Glomerular visceral epithelial cell (primary cell): ENCODE data around the gene FAM9C.
A peak's percentile ranks its signal among the peaks of the same experiment; 100 is the strongest.
"Not testable (repeated sequence)": the region's sequence is repeated elsewhere in the genome, so short reads cannot be mapped to it uniquely, and the experiment has no call there.

ENCODE experiments used
- DNase-seq: peaks from one replicate; pipeline ENCODE4 v3.0.0-alpha.2; 2016; ENCODE audit errors: extremely low spot score

The FAM9C gene

DNA sequence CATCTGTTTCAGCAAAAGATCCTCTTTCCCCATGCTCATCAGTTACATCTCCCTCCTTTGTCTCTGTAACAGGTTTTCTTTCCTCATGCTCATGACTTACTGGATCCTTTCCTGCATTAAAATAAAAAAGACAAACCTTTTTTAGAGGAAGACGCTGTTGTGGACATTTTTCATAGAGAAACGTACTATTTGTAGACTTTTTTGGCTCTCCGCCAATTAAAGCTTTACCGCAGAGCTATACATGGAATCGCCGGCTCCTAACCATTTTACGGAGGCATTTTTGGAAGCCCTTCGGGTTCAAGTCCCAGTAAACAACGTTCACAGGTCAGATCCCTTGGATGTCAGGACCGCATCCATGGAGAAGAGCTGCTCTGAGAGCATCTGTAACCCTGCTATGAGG, 1.3 kb downstream of the FAM9C start:
- no peak for DNase-seq

DNA sequence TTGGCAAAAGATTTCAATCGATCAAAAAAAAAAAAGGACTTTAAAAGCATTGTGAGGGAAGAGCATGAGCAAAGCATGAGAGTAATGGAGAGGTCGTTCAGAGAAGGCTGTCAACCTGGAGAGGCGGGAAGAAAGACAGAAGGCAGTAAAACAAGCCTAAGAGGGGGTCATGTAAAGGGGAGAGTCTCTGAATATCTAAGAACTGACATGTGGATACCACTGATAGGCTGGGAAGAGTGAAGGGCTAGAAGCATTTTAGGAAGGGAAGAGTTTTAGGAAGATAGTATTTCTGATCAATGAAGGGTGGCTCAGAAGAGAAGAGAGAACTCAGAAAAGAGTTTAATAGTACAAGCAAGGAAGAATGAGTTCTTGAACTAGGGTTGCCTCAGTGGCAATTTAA, 7.5 kb downstream of the FAM9C start:
- DNase-seq = no peak

DNA sequence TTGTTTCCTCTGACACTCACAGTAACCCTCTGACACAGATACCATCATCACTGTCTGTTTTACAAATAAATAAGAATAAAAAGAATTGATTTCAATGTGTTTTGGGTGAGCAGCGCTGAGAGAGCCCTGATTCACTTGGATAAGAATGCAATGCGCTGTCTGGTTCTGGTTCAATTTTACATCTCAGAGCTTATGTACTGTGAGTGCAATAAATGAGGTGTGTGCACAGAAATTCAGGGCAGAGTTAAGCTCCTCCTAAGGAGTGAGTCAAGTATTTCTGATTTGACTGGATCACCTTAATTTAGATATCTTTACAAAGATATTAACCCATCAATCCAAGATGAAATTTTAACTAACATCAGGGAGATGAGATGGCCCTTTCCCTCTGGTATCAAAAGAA, 11.2 kb downstream of the FAM9C start:
- DNase-seq = no peak

DNA sequence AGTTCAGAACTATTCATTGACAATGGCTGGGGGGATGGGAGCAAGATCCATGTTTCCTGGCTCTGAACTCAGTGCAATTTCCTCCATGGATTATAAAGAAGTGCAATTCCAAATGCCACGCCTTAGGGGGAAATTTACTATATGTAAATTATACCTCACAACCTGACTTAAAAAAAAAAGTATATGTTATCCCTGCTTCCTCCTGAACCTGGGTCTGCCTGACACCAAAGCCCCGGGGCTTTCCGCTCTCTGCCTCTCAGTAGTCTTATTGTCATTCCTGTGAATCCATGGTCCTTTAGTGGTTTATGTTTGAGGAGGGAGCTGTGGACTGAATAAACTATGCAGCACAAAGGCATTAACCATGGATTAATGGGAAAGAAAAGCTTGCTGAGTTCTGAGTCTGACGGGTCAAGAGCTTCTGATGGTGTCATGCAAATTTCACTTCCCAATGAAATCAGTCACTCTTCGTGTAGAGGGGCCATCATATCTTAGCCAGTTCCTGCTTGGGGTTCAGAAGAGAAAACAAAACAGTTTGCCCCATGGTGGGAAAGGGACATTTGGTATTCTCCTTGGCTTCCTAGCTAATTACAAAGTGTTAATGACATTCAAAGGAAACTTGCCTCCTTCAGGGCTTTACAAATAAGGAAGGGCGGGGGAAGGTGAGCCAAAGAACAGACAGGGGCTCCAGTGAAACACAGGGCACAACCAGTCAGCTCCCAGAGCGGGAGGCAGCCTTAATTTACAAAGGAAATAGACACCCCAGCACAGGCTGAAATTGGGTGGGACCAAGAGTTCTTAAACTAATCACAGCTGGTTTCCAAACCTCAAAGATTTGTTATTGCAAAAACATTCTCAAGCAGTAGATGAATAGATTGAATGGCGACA, 14.3 kb downstream of the FAM9C start:
- peak; percentile 23 for DNase-seq

DNA sequence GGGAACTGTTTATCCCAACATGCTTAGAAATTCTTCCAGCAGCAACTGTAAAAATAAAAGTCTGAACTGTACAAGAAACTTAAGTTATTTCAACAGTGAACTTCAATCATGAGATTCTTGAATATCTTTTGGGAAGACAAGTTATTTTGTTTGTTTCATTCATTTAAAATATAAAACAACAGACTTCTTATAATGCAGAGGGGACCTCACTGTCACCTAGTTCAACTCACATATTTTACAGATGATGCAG, 14.9 kb downstream of the FAM9C start:
- DNase-seq = no peak

DNA sequence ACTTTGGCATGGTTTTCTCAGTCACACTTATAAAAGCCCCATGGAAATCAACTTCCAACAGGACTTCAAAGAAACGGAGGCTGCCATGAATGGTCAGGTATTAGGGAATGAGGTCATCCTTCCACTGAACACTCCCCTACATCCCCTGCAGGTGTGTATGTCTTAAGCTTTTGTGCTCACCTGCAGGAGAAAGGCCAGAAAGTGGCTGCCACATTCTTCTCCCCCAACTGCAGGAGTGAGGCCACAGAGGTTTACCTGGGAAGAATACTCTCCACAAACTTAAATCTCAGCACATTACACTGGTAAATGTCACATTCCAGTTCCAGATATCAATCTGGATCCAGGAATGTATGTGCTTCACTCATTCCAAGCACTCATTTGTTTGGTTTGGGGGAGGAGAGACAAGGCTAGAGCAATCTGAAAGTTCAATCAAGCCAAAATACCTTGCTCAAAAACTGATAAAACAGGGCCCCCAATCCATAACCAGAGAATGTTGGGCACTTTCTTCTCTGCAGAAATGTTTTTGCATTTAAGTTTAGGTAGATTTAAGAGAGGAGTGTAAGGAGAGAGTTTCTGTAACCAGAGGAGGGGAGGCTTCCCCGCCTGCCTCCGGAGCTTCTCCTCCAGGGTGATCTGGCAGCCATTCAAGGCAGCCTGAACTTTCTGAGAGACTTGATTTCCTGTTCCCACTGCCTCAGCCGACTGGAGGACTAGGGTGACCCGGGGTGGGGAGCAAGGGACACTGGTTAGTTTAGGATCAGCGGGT, 15.4 kb downstream of the FAM9C start:
- peak; percentile 34 for DNase-seq

DNA sequence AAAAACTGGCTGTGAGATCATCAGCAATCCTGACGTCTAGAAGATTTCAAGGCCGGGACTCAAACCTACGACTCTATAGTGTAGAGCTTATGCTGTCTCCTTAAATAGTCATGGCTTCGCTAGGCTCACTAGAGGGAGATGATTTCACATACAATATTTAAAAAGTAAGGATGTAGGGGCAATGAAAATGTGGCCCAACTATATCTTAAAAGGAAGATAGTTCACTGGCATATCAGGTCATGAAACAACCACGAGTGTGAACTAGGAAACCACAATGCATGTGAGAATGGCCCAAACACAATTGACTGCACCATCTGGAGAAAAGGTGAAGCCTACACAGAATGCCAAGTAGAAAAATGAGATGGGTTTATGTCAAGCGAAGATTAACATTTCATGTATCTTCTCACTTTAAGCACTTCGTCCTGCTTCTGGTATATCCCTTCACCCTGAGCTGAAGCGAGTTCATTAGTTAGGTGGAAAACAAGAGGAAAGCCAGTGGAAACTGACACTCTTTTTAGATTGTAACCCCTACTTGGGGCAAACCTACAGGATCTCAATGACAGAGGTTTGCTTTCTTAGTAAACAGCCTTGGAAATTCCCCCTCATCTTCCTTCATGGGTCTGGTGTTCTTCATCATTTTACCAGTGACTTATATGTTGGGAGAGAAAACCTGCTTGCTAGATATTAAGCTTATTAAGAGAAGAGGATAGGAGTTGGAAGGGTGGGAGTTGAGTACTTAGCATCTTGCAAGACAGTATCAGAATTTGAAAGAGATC, 17.4 kb downstream of the FAM9C start:
- no peak for DNase-seq

DNA sequence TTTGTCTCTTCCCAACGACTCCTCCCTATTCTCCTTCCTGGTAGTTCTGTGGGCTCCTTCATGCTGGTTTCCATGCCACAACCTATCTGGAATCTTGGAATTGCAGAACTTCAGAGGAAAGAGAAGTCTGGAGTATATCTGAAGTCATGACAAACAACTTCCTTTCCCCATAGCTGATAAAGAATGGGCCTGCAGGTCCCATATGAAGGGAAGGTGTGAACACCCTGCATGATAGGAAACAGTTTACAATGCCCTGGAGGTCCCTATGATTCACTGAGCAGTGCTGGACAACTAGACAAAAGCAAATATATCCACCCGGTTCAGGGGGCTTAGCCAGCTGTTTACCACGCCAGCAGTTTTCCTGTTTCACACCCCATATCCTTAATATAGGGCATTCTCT, 19.4 kb downstream of the FAM9C start:
- no peak for DNase-seq

DNA sequence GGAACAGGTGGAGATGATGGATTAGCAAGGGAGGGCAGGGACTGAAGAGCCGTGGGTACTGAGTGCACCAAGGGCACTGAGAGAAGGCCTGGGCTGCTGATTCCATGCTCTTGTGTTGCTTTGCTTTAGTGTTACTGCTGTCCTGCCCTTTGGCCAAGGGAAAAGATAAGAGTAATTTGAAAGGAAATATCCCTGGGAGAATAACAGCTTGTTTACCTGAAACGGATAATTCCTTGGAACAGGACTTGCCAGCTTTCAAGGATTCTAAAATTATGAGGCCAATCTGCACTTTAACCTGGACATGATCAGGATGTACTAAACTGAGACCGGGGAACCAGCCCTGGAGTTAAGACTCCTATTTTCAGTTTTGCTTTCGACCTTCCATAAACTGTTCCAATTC, 20.4 kb downstream of the FAM9C start:
- no peak for DNase-seq

DNA sequence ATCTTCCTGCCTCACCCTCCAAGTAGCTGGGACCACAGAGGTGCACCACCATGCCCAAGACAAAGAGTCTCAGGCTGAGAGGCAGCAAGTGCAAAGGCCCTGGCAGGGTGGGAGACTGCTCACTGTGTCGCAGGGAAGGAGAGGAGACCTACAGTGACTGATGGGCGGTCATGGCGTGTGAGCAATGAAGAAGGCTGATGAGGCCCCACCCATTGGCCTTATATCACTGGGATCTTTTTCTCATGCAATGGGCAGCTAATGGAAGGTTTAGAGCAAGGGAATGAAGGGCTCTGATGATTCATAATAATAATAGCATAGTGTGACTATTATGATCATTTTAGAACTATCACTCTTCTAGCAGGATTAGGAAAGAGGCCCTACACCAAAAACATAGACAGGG, 20.9 kb downstream of the FAM9C start:
- no peak for DNase-seq

DNA sequence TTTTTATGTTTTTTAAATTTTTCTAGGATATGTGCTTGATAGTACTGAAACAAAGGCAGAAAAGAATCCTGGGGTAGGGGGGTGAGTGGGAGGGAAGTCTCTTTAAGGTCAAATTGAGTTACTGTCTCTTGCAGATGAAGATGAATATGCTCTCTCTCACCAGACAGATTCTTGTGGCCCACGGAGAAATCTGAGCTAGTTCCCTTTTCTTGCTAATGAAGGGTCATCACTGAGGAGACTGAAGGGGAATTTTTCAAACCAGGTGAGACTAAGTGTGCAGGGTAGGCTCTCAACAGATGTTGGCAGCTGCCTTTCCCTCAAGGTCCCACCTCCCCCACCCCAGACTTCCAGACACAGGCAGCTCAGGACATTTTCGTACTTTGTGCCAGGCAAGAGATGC, 21.5 kb downstream of the FAM9C start:
- DNase-seq = no peak

DNA sequence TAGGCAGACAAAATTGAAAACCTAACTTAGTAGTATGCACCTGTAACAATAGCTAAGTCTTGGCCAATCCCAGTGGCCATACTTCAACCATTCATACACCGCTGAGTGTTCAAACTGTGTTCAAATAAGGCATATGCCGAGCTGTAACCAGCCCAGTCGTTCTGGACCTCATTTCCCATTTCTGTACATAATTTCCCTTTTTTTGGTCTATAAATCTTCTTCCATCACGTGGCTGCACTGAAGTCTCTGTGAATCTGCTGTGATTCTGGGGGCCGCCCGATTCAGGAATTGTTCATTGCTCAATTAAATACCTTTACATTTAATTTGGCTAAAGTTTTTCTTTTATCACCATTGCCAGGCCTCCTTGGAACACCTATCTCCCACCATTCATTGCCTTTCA, 27.7 kb downstream of the FAM9C start:
- not testable (repeated sequence) for DNase-seq

DNA sequence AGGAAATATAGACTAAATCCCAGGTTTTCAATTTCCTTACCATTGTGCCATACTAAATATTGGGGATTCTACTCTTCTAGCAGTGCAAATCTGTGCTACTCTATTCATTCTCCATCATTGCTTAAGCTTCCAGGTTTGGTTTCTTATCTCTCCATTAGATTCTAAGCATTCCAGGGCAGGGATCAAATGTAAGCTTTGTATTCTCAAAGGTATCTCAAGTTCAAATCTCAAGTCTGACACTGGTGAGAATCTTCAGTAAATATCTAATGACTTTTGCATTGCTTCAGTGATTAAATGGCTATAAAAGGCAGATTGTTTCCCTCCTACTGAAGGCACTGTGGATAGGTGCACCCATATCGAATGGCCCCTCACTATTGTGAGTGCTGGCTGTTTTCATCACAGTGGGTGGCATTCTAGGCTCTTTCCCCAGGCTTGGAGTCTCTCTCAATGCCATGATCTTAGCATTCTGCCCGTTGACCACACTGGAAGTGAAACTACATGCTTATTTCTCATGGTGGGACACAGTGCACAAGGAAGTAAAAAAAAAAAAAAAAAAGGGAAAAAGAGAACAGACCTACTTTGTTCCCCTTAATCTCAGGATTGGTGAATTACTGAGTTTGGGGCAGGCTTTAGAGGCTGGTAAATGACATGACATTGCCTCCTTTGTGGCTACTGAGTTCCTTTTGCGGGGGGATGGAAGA, 28.7 kb downstream of the FAM9C start:
- no peak for DNase-seq

DNA sequence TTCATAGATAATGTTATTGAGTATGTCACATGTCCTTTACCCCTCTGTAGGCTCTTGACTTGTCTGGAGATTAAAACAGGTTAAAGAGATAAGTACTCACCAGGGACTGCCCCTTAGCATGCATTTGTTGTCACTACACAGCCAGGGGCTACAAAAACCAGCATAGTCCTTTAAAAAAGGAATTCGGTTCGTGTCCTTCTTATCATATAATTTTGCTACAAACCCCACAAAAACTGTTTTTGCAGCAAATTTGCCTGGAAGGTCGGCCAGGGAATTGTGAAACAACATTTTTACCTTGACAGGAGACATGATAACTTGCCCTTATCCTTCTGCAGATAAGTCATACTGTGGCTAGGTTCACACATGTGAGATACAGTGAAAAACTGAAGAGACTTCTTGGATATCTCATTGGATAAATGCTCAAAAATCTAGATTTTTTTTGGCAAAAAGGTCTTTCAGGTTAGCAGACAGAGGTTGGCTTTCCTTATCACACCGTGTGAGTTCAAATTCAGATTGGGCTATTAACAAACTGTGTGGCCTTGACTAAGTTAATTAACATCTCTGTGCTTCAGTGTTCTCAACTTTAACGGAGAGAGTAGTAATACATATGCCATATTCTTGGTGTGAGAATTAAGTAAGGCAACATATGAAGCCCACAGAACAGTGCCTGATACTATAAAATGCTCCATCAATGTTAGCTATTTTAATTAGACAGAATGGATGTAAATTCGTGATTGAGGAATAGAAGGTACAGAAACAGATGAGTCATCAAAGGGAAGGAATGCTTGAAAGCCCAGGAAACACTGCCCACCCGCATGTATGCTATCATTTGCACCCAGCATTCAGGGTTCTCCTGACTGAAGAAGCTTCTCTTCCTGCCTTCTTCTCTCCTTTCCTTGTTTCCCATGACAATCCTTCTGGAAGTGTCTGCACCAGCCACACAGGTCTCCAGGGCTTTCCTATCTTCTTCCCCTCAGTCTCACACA, 30.0 kb downstream of the FAM9C start:
- DNase-seq = peak; percentile 1

DNA sequence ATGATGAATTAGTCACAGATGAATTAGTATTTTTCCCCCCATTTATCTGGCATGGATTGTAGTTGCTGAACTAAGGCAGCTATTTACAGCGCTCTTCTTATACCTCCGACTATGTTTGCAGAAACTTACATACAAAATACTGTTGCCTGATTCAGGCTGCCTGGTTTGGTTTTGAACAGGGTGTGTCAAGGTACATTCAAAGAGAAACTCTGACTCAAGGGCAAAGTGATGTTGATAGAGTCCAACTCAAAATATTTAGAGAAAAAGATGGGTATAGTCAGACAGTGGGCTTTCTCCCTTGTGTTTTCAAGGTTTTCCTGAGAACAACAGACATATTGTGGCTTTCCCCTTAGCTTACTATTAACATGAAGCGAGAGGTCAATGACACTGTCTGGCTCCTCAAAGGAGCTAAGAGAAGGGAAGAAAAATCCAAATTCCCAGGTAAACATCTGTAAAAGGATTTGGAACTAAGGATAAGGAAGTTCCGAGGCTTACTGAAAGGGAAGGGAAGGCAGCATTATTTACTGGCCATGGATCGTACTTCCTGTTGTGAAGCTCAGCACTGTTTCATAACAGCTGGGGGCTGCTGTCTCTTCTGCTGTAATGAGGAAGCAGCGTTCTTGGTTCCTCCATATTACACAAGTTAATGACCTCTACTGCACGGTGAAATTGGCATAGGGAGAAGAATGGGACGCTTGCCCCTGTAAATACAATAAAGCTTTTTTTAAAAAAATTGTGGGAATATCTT, 30.9 kb downstream of the FAM9C start:
- no peak for DNase-seq

DNA sequence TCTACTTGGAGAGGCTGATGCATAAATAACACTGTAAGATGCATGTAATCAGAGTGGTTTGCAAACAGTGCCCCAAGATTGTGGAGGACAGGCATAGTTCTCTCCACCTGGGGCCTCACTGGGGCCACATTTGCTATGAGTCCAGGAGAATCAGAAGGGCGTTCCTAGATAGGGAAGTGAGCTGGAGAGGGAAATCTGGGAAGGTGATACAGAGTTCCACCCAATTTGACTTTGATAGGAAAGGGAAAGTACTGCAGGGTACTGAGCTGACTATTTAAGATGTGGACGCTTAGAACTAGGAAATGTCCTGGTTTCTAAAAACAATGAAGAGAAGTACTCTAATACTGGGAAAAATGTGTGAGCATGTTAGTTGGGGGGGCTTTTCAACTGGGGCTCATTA, 33.9 kb downstream of the FAM9C start:
- no peak for DNase-seq

DNA sequence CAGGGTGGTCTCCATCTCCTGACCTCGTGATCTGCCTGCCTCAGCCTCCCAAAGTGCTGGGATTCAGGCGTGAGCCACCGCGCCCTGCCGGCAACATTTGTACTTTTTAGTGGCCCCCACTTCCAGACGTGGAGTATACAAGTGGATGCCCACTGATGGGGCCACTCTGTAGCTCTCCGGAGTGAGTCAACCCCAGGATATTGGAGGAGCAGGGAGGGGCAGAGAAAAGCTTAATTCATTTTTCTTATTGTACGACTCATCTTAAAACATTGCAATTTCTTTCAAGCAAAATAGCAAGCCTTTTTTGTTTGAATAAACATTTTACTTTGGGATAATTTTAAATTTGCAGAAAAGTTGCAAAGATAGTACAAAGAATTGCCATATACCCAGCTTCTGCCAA, 34.6 kb downstream of the FAM9C start:
- DNase-seq = no peak

DNA sequence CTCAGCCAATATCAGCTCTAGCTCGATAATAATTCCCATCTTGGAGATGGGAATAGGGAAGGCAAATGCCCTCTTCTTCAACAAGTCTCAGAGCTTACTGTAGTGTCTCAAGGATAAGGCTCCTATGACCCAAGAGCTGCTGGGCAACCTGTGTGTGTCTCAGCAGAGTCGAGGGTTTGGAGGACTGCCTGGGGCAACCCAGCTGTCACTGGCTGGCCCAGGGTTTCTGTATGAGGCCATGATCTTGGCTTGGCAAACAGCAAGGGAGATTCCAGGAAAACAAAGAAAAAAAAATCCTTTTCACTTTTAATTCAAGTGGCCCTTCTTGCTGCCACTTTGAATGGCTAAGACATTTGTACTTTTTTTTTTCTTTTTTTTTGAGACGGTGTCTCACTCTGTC, 35.1 kb downstream of the FAM9C start:
- DNase-seq = no peak

DNA sequence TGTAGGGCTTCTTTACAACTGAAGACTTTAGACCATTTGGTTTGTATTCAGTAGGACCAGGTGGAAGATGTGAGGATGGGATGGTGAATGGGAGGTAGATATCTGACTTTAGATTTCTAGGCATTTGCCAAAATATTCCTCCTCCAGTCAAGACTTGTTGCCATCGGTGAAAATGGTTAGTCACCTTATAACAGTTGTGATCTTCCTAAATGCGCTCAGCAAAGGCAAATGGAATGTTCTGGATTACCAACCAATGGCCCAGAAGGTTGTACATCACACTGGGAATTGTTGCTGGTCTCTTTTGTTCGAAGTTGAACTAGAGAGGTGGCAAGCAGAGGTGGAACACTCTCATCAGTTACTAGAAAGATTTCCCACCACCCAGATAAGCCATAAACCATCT, 35.6 kb downstream of the FAM9C start:
- no peak for DNase-seq

DNA sequence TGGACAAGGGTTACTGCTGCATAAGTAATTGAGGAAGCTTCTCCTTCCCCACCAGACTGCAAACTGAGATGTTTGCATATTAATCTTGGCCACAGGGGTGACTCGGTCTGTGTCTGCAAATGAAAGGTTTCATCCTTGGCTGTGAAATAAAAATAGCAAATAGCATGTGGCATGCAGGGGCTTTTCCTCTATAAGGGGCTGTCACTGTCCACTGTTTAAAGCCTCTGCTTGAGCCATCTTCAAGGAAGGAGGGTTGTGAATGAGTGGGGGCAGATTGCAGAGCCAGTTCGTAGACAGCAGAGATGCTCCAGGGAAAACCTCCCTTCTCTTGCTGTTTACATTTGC, 36.3 kb downstream of the FAM9C start:
- DNase-seq = no peak
